PFSK-1 (cell line): ENCODE measurements around the gene MEA1.

ENCODE experiments used
- FOXP2 ChIP-seq: optimal IDR thresholded peaks from 2 replicates; pipeline ENCODE3; 2011; ENCODE audit warnings: borderline replicate concordance, control low read depth, inconsistent platforms; ENCODE audit not compliant: insufficient read depth; ENCODE audit errors: extremely low read length, extremely low read depth
- POLR2AphosphoS5 ChIP-seq: IDR thresholded peaks from 2 replicates; pipeline ENCODE4 v1.6.1; 2012; ENCODE audit warnings: low read depth, mild to moderate bottlenecking, control low read depth, low read length, moderate library complexity
- REST ChIP-seq, 2 experiments: IDR thresholded peaks; 2 replicates each; pipeline versions ENCODE4 v1.6.1 to v1.8.0; 2011 to 2012; ENCODE audit warnings: low read depth in 2 of 2, low read length in 2 of 2, control low read depth in 1 of 2, inconsistent platforms in 1 of 2, mild to moderate bottlenecking in 1 of 2, moderate library complexity in 1 of 2; ENCODE audit not compliant: insufficient read depth in 1 of 2
- SIN3A ChIP-seq: IDR thresholded peaks from 2 replicates; pipeline ENCODE4 v1.6.1; 2012; ENCODE audit warnings: mild to moderate bottlenecking, low read length, moderate library complexity, borderline replicate concordance; ENCODE audit not compliant: insufficient read depth
- TAF1 ChIP-seq: IDR thresholded peaks from 2 replicates; pipeline ENCODE4 v1.6.1; 2012; ENCODE audit warnings: low read length, control low read depth, borderline replicate concordance; ENCODE audit not compliant: insufficient read depth

The MEA1 gene

GRCh38 chr6:43060034-43060754 is 46.4 kb upstream of the MEA1 start:
- TF ChIP-seq SIN3A (no peak), FOXP2 (no peak), POLR2AphosphoS5 (no peak), REST (IDR thresholded peaks at IDR 0.05; ENCODE audit: insufficient read depth in 1 of 2, low read depth in 2 of 2, low read length in 2 of 2) (no peak), TAF1 (no peak)

- TF ChIP-seq FOXP2 (no peak), POLR2AphosphoS5 (peak; percentile 83), TAF1 (peak; percentile 85; the same call in 1 of the 2 replicates), SIN3A (peak; percentile 95; the same call in 1 of the 2 replicates)
These were observed 45.7 kb upstream of the MEA1 start, which contains the start of the genes KLC4 and MRPL2 for GRCh38 chr6:43059168-43060033. Gene KLC4, plus strand, starts transcription at chr6:43059631. Its CDS starts 1,705 bp downstream, at chr6:43061336. Gene MRPL2, minus strand, starts transcription at chr6:43059434. Its CDS starts 53 bp downstream, at chr6:43059381.

- TF ChIP-seq REST (IDR thresholded peaks at IDR 0.05; ENCODE audit: insufficient read depth in 1 of 2, low read depth in 2 of 2, low read length in 2 of 2) (no peak), FOXP2 (no peak), SIN3A (no peak), POLR2AphosphoS5 (no peak), TAF1 (no peak)
These were observed 44.8 kb upstream of the MEA1 start for GRCh38 chr6:43058531-43058930.

GRCh38 chr6:43055966-43056365 is 42.2 kb upstream of the MEA1 start:
- TF ChIP-seq FOXP2 (no peak), SIN3A (no peak), REST (IDR thresholded peaks at IDR 0.05; ENCODE audit: insufficient read depth in 1 of 2, low read depth in 2 of 2, low read length in 2 of 2) (no peak), TAF1 (no peak), POLR2AphosphoS5 (no peak)

- TF ChIP-seq SIN3A = no peak
- no peak for TF ChIP-seq POLR2AphosphoS5
- TF ChIP-seq FOXP2 = no peak
- no peak for TF ChIP-seq REST (IDR thresholded peaks at IDR 0.05; ENCODE audit: insufficient read depth in 1 of 2, low read depth in 2 of 2, low read length in 2 of 2)
- TF ChIP-seq TAF1 = no peak
These were observed 40.6 kb upstream of the MEA1 start for GRCh38 chr6:43054206-43054943.
